Mucosa of gallbladder (tissue), 1 donor: Measurements from ENCODE around the gene MSH5. TPM values are rescaled to one million over a fixed set of nuclear protein-coding genes. Genes with fewer than 3 reads are reported as not detected.
A peak's percentile ranks its signal among the peaks of the same experiment; 100 is the strongest.
"Not testable (repeated sequence)": the region's sequence is repeated elsewhere in the genome, so short reads cannot be mapped to it uniquely, and the experiment has no call there.

Source experiments
- DNase-seq: peaks from one replicate; pipeline ENCODE4 v3.0.0-alpha.2; 2020; ENCODE audit warnings: low spot score
- total RNA-seq: library from RNA; stranded (reverse); gene quantifications from one replicate; pipeline ENCODE4 v1.2.1, GENCODE V29; 2021
- donor health status: DM: no; HTN: no; CAD: no.

Gene MSH5
- total RNA-seq, 1 donor from 2014 or later, result 19.7 TPM

- DNase-seq, result not testable (repeated sequence)
Observed at GRCh38 chr6:31801031-31801927, 61.5 kb downstream of the MSH5 start.

- DNase-seq, result no peak
Observed at GRCh38 chr6:31805939-31806469, 66.2 kb downstream of the MSH5 start.

GRCh38 chr6:31806470-31807272 is 66.9 kb downstream of the MSH5 start, which contains the start of gene LSM2:
LSM2 (minus strand) TSS chr6:31806966; CDS start chr6:31806757, 209 bp downstream.
- peak; percentile 98 for DNase-seq

- not testable (repeated sequence) for DNase-seq
Observed at GRCh38 chr6:31808599-31808998, 68.8 kb downstream of the MSH5 start.

- no peak for DNase-seq
Observed at GRCh38 chr6:31811645-31812044, 71.8 kb downstream of the MSH5 start.

Other genes with a start within 250 kb of the MSH5 start
- 2.7 TPM for gene MICB, start 241.9 kb upstream of the MSH5 start, total RNA-seq
- not detected for gene MCCD1, start 211.0 kb upstream of the MSH5 start, total RNA-seq
- gene DDX39B, start 198.0 kb upstream of the MSH5 start, total RNA-seq, result 246 TPM
- gene ATP6V1G2, start 193.4 kb upstream of the MSH5 start, total RNA-seq, result 4.1 TPM
- 27.7 TPM for gene NFKBIL1, start 192.4 kb upstream of the MSH5 start, total RNA-seq
- gene LTA, start 167.7 kb upstream of the MSH5 start, total RNA-seq, result 1.9 TPM
- gene TNF, start 164.4 kb upstream of the MSH5 start, total RNA-seq, result 6.6 TPM
- gene LTB, start 157.6 kb upstream of the MSH5 start, total RNA-seq, result 4.9 TPM
- gene LST1, start 153.7 kb upstream of the MSH5 start, total RNA-seq, result 18.4 TPM
- gene NCR3, start 147.0 kb upstream of the MSH5 start, total RNA-seq, result not detected
- 26.8 TPM for gene AIF1, start 124.8 kb upstream of the MSH5 start, total RNA-seq
- gene PRRC2A, start 119.3 kb upstream of the MSH5 start, total RNA-seq, result 162 TPM
- 288 TPM for gene BAG6, start 87.3 kb upstream of the MSH5 start, total RNA-seq
- gene APOM, start 84.1 kb upstream of the MSH5 start, total RNA-seq, result 2.2 TPM
- 30.5 TPM for gene C6orf47, start 79.2 kb upstream of the MSH5 start, total RNA-seq
- gene GPANK1, start 75.0 kb upstream of the MSH5 start, total RNA-seq, result 18.7 TPM
- 108 TPM for gene CSNK2B, start 73.9 kb upstream of the MSH5 start, total RNA-seq
- gene LY6G5B, start 70.0 kb upstream of the MSH5 start, total RNA-seq, result 8.1 TPM
- 5.2 TPM for gene LY6G5C, start 58.9 kb upstream of the MSH5 start, total RNA-seq
- 103 TPM for gene ABHD16A, start 36.7 kb upstream of the MSH5 start, total RNA-seq
- not detected for gene LY6G6F, start 33.1 kb upstream of the MSH5 start, total RNA-seq
- not detected for gene LY6G6D, start 24.7 kb upstream of the MSH5 start, total RNA-seq
- not detected for gene LY6G6C, start 18.3 kb upstream of the MSH5 start, total RNA-seq
- gene MPIG6B, start 16.6 kb upstream of the MSH5 start, total RNA-seq, result 0.37 TPM
- gene DDAH2, start 10.7 kb upstream of the MSH5 start, total RNA-seq, result 130 TPM
- gene CLIC1, start 3.5 kb upstream of the MSH5 start, total RNA-seq, result 394 TPM
- 2.7 TPM for gene SAPCD1, start 22.7 kb downstream of the MSH5 start, total RNA-seq
- gene VWA7, start 37.3 kb downstream of the MSH5 start, total RNA-seq, result 18.5 TPM
- 49.7 TPM for gene VARS1, start 55.7 kb downstream of the MSH5 start, total RNA-seq
- gene LSM2, start 67.0 kb downstream of the MSH5 start, total RNA-seq, result 32.5 TPM
- gene HSPA1L, start 75.3 kb downstream of the MSH5 start, total RNA-seq, result 2.8 TPM
- gene HSPA1A, start 75.5 kb downstream of the MSH5 start, total RNA-seq, result 347 TPM
- 277 TPM for gene HSPA1B, start 87.7 kb downstream of the MSH5 start, total RNA-seq
- 91.2 TPM for gene NEU1, start 122.8 kb downstream of the MSH5 start, total RNA-seq
- gene SLC44A4, start 139.0 kb downstream of the MSH5 start, total RNA-seq, result 457 TPM
- 63.4 TPM for gene EHMT2, start 157.7 kb downstream of the MSH5 start, total RNA-seq
- gene ZBTB12, start 162.1 kb downstream of the MSH5 start, total RNA-seq, result 11.8 TPM
- 14.8 TPM for gene C2, start 187.7 kb downstream of the MSH5 start, total RNA-seq
- 476 TPM for gene CFB, start 206.1 kb downstream of the MSH5 start, total RNA-seq
- 52.1 TPM for gene NELFE, start 219.0 kb downstream of the MSH5 start, total RNA-seq
- 81.3 TPM for gene SKIC2, start 219.2 kb downstream of the MSH5 start, total RNA-seq
- gene DXO, start 232.1 kb downstream of the MSH5 start, total RNA-seq, result 27.6 TPM
- gene C4A, start 242.1 kb downstream of the MSH5 start, total RNA-seq, result 179 TPM